Stimulated activated CD4-positive, alpha-beta T cell treated with anti-CD3 and anti-CD28 coated beads, Interleukin-15, amount 100 ng/mL, for 48 hours (primary cell): ENCODE results near the gene SCIMP.
"Not testable (repeated sequence)": the region's sequence is repeated elsewhere in the genome, so short reads cannot be mapped to it uniquely, and the experiment has no call there.

ENCODE experiments used
- DNase-seq, 2 donors: peaks; one replicate each; pipeline ENCODE4 v3.0.0-alpha.2; 2020; ENCODE audit warnings: low read depth in 2 of 2

The SCIMP gene

DNA sequence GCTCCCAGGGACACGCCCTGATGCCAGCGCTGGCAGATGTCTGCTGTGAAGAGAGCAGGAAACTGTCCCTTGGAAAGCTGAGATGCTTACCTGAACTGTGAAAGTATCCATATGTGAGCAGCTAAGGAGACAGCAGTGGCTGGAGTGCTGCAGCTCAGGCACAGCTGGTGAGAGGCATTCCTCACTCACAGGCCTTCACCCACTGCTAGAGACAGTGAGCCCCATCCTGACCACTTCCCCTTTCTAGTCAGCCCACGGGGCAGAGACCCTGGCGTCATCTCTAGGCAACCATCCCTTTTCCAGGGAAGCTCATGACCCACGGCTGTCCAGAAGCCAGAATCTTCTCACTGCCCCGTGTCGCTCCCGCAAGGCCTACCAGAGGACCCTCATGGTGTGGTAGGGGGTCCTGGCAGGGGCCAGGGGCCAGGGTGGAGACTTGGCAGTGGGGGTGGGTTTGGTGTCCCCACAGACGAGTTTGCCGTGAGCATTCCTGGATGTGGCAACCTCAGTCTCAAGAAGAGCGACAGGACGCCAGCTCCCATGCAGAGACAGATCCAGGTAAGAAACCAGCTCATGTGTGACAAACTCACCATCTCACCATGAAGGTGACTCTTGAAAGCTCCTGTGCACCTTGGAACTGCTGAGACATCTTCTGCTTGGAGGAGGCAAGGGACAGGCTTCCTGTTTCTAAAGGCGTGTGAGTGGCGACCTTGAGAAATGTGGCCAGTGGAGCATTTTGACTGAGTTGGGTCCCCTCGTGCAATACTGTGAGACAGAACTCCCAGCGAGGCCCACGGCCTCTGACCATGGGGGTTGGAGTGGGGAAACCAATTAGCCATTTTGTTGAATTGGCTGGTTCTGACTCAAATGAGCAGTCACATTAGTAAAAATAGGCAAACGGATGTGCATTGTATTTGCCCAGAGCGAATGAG is at the start of gene SCIMP:
Gene SCIMP (minus strand): TSS at position 216 of the 932 bp plus-strand sequence. CDS start 105 bp downstream, at position 111.
- DNase-seq: no peak

DNA sequence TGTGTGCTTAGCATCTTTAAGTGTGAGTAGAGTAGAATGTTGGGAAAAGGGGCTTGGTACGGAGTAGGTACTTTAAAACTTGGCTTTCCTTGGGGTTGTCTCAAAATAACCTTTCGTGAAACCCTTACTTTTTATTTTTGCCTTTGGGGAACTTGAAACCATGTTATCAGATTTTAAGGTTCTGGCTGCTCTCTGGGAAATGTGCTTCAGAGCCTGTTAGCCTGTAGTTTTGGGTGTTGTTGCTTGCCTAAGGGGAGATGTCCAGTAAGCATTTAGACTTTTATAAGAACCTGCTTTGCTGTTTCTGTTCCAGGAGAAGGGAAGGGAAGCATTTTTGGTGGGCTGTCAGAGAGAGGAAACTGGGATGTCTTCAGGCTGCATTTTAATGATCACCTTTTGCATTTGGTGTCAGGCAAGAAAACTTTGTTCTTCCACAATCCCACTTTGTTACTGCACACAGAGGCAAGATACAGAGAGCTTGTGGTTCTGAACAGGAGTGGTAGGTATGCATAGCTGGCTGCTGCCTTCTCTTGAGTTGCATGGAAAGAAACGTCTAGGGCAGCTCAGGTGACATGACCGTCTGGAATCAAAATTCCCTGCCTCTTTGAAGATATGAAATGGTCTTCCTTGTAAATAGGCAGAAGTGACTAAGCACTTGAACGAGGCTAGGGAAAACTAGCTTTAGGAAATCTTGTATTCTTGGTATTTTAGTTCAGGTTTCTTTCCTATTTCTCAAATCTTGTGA is 49.1 kb upstream of the SCIMP start:
- no peak for DNase-seq

DNA sequence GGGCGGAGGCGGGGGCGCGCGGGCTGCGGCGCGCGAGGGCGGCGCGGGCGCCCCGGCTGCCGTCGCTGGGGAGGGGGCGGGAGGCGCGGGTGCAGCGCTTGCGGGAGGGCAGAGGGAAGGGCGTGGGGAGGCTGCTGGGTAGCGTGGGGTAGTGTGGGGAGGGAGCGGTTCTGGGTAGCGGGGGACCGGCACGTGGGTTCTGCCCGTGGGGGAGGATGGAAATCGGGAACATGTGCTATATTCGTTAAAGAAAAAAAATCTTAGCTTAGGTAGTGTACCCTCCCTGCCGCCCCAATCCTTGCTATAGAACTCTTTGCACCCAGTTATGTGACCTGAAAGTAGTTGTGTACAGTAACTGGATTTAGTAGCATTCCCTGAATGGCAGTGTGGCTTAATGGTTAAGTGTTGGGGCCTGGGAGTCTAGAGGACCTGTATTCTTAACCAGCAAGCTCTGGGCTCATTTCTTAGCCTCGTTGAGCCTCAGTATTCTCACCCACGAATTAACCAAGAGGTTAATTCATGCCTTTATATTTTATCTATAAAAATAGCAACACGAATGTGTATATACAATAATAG is 48.1 kb upstream of the SCIMP start:
- peak in 1 of 2 donors; percentile 10 for DNase-seq

DNA sequence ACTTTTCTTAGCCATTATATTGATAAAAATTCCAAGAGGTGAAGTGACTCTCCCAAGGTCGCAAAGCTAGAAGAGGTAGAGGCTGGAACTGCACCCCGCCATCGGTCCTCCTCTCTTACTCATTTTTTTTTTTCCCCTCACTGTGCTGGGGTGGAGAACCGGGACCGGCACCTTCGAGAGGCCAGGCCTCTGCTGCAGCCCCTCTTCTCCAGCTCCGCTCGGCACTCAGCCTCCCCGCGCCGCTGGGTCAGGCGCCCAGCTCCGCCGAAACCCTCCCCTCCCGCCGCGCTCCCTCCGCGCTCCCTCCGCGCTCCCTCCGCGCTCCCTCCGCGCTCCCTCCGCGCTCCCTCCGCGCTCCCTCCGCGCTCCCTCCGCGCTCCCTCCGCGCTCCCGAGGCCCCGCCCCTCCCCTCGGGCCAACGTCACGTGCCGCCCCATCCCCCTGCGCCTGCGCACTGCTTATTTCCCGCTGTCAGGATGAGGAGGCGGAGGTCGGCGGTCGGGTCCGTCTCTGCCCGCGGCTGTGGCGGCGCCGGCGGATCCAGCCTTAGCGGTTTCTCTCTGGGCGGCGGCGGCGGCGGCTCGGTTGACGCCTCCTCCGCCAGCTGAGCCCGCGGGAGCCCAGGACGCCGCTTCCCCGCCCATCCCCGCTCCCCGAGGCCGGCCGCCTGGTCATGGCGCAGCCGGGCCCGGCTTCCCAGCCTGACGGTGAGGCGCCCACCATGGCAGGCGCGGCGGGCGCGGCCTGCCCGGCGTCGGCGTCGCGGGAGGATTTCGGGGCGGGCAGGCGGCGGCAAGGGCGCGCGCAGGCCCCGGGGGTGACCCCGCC is 47.4 kb upstream of the SCIMP start, which contains the start of gene RABEP1:
Gene RABEP1 (plus strand): TSS at position 471 of the 828 bp plus-strand sequence. CDS start 203 bp downstream, at position 674.
- DNase-seq: peak; percentile 88

DNA sequence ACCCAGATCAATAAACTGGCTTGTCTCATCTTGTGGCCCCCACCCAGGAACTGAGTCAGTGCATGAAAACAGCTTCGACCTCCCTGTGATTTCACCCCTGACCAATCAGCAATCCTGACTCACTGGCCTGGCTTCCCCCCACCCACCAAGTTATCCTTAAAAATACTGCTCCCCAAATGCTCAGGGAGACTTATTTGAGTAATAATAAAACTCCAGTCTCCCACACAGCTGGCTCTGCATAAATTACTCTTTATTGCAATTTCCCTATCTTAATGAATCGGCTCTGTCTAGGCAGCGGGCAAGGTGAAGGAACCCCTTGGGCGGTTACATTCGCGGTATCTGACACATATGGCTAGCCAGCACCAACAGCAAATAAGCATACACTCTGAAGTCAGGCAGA is 37.7 kb upstream of the SCIMP start:
- DNase-seq: peak; percentile 30 to 33

DNA sequence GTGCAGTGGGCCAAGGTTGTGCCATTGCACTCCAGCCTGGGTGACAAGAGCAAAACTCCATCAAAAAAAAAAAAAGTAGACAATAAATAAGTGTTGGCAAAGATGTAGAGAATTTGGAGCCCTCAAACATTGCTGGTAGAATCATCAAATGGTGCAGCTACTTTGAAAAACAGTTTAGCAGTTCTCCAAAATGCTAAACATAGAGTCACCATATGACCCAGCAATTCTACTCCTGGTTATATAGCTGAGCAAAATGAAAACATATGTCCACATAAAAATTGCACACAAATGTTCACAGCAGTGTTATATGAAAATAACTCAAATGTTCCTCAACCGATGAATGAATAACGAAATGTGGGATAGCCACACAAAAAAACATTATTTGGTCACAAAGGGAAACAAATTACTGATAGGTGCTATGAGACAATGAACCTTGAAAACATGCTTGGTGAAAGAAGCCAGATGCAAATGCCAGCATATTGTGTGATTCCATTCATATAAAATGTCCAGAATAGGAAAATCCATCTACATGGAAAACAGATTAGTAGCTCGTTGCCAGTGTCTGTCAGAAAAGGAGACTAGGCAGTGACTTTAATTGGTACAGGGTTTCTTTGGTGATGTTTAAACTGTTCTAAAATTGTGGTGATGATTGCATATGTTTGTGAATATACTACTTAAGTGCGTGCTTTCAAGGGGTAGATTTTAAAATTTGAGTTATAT is 34.7 kb upstream of the SCIMP start:
- DNase-seq: no peak

DNA sequence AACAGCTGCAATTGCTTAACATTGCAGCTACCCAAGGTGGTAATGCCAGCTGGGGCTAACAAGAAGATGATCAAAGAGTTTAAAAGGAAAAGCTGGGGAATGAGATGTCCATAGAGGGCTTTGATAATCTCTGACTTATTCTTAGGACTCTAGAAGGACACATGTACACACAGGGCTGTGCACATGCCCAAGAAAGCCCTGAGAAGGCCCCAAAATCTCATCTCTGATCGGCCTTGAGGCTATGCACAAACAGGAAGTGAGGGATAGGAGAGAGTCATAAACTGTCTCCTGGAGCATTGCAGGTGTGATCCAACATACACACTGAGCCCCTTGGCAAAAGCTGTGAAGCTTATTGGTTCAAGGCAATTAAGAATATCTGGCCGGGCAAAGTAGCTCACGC is 30.2 kb upstream of the SCIMP start:
- DNase-seq: no peak

DNA sequence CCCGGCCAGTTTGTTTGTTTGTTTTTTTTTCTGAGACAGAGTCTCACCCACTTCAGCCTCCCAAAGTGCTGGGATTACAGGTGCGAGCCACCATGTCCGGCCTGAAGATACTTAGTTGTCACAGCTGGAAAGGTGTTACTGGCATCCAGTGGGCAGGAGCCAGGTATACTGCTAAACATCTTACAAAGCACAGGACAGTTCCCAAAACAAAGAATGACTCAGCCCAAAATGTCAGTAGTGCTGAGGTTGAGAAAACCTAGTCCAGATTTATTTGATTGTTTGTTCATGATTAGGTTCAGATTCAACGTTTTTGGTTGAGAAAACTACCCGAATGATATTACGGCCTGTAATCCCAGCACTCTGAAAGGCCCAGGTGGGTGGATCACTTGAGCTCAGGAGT is 28.8 kb upstream of the SCIMP start:
- no peak for DNase-seq

DNA sequence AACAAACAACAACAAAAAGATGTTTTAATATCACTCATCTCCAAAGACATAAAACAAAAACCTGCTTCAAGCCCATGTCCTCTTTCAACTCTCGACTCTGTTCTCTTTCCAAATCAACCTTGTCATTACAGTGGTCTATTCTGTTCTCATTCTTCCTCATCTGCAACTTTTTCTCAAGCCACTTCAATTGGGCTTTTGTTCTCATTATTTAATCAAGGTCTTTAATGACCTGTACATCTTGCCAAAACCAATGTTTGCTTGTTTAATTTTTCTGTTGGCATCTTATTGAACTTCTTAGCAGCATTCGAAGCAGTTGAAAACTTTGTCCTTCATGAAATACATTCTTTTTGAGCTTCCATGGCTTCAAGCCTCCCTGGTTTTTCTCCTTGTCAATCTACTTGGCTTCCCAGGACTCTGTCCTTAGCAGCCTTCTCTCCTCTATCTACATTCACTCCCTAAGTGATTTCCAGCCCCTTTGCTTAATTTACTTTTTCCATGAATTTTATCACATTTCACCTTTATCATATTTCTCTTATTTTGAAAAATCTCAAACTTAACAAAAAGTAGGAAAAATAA is 27.8 kb upstream of the SCIMP start:
- DNase-seq: no peak

DNA sequence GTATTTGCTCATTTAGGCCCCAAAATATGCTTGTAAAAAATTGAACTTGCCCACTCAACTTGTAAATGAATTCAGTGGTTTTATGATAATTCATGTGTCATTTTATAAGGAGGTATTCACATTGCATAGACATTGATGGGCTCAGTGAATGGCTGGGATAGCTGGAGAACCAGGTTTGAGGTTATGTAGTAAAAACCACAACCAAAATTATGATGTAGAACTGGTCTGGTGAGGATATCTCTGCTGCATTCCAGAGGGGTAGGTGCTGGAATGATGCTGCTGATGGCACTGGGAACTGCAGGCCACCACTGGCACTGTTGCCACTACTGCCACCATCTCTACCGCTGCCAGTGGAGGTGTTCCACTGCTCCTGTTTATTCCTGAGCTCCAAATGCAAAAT is 25.9 kb upstream of the SCIMP start:
- DNase-seq: no peak

DNA sequence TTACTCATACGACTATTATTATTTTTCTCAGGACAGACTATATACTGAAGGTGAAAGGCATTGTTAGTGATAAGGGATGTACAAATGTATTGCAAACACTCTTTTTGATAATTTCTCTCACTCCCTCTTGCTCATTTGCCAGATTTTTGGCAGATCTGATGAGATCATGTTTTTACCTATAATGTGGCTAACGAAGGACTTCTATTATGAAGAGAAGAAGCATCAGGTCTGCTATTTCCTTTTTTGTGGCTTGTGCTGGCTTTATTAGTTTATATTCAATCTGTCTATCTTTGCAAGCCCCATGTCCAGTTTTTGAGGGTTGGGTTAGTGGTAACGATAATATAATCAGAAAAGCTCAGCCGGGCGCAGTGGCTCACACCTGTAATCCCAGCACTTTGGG is 22.5 kb upstream of the SCIMP start:
- DNase-seq: no peak

DNA sequence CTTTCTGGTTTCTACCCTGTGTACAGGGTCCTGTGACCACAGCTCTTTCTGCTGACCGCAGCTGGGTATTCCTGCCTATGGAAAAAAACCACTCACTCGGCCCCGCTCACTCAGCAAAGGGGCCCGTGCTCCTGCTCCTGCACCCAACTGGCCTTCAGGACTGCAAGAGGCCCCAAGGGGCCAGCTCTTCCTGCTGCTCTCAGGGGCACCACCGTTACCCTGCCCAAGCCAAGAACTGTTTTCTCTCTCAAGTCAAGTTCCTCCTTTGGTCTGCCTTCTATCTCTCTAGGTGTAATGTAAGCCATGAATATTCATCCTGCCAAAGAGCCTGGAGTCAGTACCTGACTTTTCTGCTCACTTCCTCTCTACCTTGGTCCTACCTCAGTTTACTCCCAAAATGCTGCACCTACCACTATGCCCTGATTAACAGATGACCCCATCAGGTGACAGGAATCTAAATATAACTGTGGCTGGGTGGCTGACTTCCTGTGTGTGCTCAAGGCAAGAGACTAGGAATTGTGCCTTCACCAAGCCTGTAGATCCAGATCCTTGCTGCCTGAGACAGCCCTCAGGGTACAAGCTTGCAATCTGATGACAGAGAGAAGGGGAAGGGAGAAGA is 20.4 kb upstream of the SCIMP start:
- no peak for DNase-seq

DNA sequence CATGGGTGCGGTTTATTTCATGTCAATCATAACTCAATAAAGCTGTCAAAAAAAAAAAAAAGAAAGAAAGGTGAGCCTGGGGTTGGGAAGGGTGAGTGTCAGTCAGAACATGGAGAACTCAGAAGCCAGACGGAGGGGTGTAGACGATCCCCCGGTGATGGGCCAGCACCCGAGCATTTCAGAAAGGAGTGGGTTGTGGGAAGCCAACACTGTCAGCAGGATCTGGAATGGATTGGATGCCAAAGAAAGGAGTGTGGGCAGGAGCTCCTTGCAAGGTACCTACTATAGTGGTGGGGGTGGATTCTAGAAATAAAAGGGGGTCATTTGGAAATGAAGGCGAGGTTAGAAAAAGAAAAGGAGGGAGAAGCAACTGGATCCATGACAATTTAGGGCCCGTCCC is 19.8 kb upstream of the SCIMP start:
- no peak for DNase-seq

DNA sequence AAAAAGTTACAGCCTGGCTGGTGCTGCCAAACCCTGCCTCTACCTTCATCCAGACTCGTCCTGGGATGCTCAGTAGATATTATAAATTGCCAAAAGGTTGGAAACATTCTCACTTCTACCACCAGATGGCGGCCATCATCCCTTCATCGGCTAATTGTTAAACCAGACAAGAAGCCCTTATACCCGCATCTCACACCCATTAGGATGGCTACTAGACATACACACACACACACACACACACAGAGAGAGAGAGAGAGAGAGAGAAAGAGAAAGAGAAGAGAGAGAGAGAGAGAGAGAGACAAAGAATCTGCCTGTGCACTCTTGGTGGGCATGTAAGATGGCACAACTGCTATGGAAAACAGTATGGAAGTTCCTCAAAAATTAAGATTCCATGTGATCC is 15.0 kb upstream of the SCIMP start:
- peak; percentile 36 to 54 for DNase-seq

DNA sequence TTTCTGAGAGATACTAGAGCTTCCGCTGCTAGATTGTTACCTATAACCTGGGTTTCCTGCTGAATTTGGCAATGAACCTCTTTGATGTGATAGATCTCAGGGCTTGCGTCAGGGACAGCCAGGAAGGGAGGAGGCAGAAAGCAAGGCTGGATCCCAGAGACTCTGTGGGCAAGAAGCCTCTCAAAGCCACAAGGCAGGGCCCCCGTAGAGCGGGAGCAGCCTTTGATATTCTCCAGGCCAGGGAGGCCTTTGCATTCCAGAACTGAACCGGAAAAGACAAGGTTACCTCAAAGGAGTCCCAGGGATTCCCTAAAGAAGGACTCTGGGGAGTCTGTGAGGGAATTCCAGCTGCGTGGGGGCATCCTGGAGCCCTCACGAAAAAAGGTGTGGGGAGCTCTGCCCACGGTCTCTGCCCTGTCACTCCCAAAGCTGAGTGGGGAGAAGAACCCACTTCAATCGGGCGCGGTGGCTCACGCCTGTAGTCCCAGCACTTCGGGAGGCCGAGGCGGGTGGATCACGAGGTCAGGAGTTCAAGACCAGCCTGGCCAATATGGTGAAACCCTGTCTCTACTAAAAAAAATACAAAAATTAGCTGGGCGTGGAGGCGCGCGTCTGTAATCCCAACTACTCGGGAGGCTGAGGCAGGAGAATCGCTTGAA is 14.3 kb upstream of the SCIMP start:
- DNase-seq: no peak

DNA sequence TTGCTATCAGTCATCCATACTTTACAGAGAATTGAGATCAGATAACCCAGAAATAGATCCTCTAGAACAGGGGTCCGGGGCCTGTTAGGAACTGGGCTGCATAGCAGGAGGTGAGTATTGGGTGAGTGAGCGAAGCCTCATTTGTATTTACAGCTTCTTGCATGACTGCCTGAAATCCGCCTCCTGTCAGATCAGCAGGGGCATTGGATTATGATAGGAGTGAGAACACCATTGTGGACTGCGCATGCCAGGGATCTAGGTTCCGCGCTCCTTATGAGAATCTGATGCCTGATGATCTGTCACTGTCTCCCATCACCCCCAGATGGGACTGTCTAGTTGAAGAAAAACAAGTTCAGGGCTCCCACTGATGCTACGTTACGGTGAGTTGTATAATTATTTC is 13.0 kb upstream of the SCIMP start:
- DNase-seq: no peak

DNA sequence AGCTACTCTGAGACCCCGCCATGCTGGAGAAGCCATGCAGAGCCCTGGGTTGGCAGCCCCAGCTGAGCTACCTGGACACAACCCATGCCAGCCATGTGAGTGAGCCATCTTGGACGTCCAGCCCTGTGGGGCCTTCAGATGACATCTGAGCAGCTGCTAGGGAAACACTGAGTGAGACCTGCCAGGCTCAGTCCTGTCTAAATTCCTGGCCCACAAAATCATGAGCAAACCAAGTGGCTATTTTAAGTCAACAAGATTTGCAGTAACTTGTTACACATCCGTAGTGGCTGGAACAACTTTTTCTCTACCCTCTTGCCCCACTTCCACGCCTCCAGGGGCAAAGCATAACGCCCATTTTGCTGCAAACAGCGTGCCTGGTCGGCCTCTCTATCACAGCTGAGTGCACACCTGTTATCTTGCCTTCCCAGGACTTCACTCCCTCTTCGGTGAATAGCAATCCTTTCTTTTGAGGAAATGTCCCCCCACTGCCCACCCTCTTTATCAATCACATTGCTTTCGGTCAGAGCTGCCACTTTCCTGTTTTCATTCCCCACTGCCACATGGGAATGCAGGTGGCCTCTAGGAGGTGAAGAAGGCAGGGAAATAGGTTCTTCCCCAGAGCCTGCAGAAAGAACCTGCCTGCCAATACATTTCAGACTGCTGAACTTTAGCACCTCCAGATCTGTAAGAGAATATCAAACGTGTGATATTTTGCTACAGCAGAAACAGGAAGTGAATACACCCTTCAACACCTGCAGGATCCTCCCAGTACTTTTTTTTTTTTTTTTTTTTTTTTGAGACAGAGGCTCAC is 7.4 kb upstream of the SCIMP start:
- no peak for DNase-seq

DNA sequence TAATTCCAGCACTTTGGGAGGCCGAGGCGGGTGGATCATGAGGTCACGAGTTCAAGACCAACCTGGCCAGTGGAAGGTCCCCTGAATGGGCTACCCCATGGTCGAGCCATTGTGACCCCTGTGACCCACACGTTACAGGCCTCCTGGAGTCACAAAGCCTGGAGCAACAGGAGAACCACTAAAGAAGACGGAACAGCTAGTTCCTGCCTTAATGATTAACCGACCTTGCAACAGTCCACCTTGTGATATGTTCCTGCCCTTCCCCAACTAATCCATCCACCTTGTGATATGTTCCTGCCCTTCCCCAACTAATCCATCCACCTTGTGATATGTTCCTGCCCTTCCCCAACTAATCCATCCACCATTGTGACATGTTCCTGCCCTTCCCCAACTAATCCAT is 5.1 kb upstream of the SCIMP start:
- DNase-seq: not testable (repeated sequence)

DNA sequence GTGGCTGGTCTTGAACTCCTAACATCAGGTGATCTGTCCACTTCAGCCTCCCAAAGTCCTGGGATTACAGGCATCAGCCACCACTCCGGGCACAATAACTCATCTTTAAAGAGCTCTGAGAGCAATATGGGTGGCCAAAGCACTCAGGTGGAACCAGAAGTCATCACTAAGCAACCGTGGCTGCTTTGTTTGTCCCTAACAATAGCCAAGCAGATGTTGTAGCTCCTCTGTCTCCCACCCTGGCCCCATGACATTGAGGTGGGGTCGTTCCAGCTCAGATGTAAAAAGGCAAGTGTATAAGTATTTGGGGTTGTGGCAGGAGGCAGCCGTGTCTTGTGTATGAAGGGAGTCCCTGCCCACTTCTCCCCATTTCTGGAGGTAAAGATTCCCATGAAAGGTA is 3.7 kb upstream of the SCIMP start:
- no peak for DNase-seq
